HCT116 (cell line): ENCODE data around the gene TMEM45A.
"Not testable (repeated sequence)": the region's sequence is repeated elsewhere in the genome, so short reads cannot be mapped to it uniquely, and the experiment has no call there.

Experiments
- ATF3 ChIP-seq: IDR thresholded peaks from 2 replicates; pipeline ENCODE4 v1.6.1; 2012
- CEBPB ChIP-seq: IDR thresholded peaks from 2 replicates; pipeline ENCODE4 v1.6.1; 2012; ENCODE audit warnings: low read depth
- CTCF ChIP-seq, 3 experiments: fragments of 200-600 bp in 1 of 3; sonication (generic) in 1 of 3; IDR thresholded peaks in 2 of 3; conservative IDR thresholded peaks in 1 of 3; 2 replicates each; pipeline ENCODE4 v1.5.1; 2012 to 2017; ENCODE audit warnings: low read depth in 2 of 3, low read length in 2 of 3, antibody characterized with exemption in 1 of 3, borderline replicate concordance in 1 of 3, control low read depth in 1 of 3, mild to moderate bottlenecking in 1 of 3, mixed read lengths in 1 of 3, mixed run types in 1 of 3, moderate library complexity in 1 of 3; ENCODE audit not compliant: insufficient read depth in 1 of 3
- ELF1 ChIP-seq: IDR thresholded peaks from 2 replicates; pipeline ENCODE4 v1.6.1; 2012; ENCODE audit warnings: low read depth, borderline replicate concordance
- EZH2 ChIP-seq: fragments of 200-600 bp; sonication (generic); IDR thresholded peaks from 2 replicates; pipeline ENCODE4 v1.6.1; 2017; ENCODE audit warnings: antibody characterized with exemption, mixed run types
- MAX ChIP-seq: IDR thresholded peaks from 2 replicates; pipeline ENCODE4 v1.6.1; 2012
- POLR2A ChIP-seq: IDR thresholded peaks from 2 replicates; pipeline ENCODE4 v1.7.0; 2011; ENCODE audit warnings: borderline replicate concordance; ENCODE audit not compliant: insufficient read depth, insufficient read length; ENCODE audit errors: extremely low read depth
- POLR2AphosphoS5 ChIP-seq: IDR thresholded peaks from 2 replicates; pipeline ENCODE4 v1.6.1; 2011; ENCODE audit warnings: mild to moderate bottlenecking, low read depth, low read length, moderate library complexity
- RAD21 ChIP-seq: IDR thresholded peaks from 2 replicates; pipeline ENCODE4 v1.6.1; 2012; ENCODE audit warnings: low read depth, mild to moderate bottlenecking
- TCF7L2 ChIP-seq: IDR thresholded peaks from 2 replicates; pipeline ENCODE4 v1.7.0; 2011; ENCODE audit warnings: borderline replicate concordance, inconsistent platforms; ENCODE audit not compliant: insufficient read depth, insufficient read length; ENCODE audit errors: extremely low read depth
- ZBTB33 ChIP-seq: IDR thresholded peaks from 2 replicates; pipeline ENCODE4 v1.6.1; 2011; ENCODE audit warnings: mild to moderate bottlenecking, low read length, moderate library complexity; ENCODE audit not compliant: insufficient replicate concordance; ENCODE audit errors: extremely low read depth
- ZFX ChIP-seq: fragments of 450-650 bp; IDR thresholded peaks from 2 replicates; pipeline ENCODE4 v1.6.1; 2017
- ZNF274 ChIP-seq: fragments of 200-500 bp; sonication (Bioruptor generic); IDR thresholded peaks from 2 replicates; pipeline ENCODE4 v1.6.1; 2014; ENCODE audit warnings: mild to moderate bottlenecking, low read depth, low read length, inconsistent platforms

GRCh38 chr3:100447067-100447466 is 45.4 kb upstream of the TMEM45A start:
- not testable (repeated sequence) for TF ChIP-seq POLR2AphosphoS5; ZNF274; TCF7L2; CEBPB; MAX; CTCF (IDR thresholded peaks at IDR 0.05 in 2 of 3, conservative IDR thresholded peaks at IDR 0.05 in 1 of 3; ENCODE audit: borderline replicate concordance in 1 of 3, insufficient read depth in 1 of 3, low read depth in 2 of 3, low read length in 2 of 3); RAD21; ELF1; POLR2A; EZH2; ZFX; ATF3; ZBTB33
